Activated CD4-positive, alpha-beta T cell treated with anti-CD3 and anti-CD28 coated beads for 1 hour (primary cell): Measurements from ENCODE around the gene FGFR4.

Experiments
- DNase-seq: peaks from one replicate; pipeline ENCODE4 v3.0.0-alpha.2; 2020

Gene FGFR4

DNA sequence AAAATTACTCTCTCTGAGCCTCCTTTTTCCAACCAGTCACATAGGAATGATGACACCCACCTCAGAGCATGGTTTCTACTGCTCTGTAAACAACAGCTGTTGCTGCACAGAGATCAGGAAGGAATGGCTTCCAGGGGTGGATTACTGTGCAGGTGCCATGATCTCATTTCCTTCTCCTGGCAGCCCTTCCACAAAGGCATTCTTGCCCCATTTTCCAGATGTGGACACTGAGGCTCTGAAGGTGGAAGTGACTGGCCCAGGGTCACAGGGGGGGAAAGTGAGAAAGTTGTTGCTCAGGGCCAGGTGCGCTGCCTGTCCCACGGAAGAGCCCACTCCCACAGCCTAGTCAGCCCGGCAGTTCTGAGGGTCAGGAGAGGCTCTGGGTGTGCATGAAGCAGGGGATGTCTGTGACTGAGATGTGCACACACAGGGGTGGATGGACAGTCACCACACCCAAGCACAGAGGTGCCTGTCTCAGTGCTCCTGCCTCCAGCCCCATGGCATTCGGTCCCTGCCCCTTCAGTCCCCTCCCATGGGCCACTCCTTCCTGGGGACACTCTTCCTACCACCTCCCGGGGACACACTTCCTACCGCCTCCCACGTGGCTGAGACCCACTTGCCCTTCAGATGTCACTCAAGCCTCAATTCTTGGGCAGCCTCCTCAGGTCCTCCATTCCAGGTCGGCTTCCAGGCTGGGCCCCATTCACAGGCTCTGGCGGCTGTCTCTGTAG lies 17.0 kb downstream of the FGFR4 start:
- DNase-seq: no peak

DNA sequence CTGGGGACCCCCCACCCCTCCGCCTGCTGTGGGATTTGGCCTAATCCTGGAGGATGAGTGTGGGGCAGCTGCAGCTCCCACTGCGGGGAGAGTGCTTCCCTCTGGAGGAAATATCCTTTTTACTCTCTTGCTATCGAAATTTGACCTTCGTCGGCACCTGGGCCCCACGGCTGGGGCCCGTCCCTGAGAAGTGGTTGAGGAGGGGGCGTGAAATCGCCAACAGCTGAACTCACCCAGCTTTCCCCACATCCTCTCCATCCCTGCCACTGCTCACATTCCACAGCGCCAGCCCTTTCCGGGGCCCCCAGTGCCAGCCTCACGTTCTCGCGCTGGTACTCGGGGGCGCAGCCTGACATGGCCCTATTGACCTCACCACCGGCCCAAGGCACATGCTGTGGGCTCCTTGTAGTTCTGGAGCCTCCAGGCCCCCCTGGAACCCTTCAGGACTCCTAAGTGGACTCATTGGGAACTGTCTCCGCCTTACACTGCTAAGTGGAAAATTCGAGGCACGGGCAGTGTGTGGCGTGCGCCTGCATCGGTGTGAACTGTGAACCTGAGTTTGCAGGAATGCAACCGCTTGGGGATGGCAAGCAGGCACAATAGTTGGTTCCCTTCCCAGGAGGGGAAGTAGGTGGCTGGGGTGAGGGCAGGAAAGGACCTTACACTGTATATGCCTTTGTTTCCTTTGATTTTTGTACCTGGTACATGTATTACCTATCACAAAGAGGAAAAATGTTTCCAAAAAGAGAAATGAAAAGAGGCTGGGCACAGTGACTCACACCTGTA lies 19.2 kb downstream of the FGFR4 start:
- no peak for DNase-seq

DNA sequence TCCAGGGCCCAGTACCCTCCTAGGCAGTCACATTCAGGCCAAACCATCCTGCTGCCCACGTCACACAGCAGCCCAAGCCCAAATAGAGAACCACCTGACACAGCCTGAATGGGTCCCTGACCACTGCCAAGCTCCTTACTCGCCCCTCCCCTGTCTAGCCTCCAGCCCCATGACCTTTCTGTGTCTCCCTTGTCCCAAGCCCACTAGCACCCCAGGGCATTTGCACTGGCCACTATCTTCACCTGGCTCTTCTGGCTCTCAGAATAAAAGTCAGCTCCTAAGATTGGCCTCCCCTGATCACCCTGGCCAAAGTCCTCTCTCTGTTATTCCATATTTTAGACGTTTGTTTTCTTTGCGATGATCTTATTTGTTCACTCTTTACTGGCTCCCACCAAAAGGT lies 20.4 kb downstream of the FGFR4 start:
- no peak for DNase-seq

DNA sequence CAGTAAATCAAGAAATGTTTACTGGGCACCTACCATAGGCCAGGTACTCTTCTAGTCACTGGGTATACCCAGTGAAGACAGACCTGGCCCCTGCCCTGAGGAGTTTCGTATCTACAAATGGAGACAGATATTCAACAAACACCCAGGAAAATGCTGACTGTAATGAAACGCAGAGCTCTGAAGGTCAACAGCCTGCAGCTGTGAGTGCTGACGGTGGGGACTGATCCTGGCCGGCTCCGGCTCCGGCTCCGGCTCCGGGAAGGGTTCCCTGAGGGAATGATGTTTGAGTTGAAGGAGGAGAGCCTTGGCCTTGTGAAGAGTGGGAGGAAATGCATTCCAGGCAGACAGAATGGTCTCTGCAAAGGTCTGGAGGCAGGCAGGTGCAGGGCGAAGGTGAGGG lies 23.1 kb downstream of the FGFR4 start:
- no peak for DNase-seq

DNA sequence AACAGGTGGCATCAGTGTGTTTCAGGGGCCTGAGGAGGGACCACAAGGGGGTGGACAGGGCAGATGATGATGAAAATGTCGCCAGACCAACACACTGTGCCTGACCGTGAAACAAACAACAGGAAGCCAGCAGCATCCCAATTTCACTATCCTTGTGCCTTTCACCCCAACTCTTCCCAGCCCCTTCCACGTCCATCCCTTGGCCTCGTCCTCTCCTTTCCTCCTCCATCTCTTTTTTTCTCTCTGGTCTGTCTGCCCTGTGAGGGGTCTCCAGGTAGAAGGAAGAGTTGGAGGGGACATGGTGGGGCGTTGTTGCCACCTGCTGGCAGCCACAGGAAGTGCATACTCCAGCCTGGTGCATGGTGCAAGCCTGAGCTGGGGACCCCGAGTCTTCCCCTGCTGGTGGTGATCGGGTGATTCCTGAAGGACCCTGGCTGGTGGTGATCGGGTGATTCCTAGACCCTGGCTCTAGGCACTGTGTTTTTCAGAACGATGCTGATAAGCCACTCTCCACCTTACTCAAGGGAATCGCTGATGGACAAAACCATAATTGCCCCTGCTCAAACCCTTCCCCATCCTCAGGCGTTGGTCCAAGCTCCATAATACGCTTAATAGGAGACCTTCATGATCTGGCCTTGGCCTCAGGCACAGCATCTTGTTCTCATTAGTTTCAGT lies 25.1 kb downstream of the FGFR4 start:
- peak; percentile 43 for DNase-seq

- DNase-seq: no peak
Measured at GRCh38 chr5:177112589-177113220, 26.0 kb downstream of the FGFR4 start.

DNA sequence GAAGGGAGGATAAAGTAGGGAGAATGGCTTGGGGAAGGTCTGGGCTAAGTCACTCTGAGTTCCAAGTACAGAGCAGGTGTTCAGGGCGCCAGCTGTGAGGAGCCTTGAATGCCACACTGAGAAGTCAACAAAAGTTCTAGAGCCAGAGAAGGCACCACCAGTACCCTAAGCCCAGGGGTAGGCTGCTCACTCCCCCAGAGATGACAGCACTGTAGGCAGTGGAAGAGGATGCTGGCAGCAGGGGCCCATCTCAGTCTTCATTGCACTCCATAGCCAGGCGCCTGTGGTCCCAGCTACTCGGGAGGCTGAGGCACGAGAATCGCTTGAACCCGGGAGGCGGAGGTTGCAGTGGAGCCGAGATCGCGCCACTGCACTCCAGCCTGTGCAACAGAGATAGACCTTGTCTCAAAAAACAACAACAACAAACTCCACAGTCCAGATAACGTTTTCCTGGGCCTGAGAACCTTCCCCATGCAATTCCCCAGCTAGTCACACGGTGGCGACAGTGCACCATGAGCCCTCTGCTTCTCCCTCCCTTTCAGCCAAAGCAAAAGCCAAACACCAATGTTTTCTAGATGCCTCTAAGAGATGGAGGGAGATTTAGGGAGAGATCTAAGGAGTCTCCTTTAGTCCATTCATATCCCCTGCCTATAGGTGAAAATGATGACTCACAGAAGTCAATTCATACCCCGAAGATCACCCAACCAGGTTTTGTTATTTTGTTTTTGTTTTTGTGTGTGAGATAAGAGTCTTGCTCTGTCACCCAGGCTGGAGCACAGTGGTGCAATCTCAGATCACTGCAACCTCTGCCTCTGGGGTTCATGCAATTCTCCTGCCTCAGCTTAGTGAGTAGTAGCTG lies 27.1 kb downstream of the FGFR4 start:
- DNase-seq: peak; percentile 66

GRCh38 chr5:177116631-177117373 lies 30.1 kb downstream of the FGFR4 start:
- peak; percentile 72 for DNase-seq

- DNase-seq: no peak
Measured at GRCh38 chr5:177117441-177118045, 30.8 kb downstream of the FGFR4 start.

- no peak for DNase-seq
Measured at GRCh38 chr5:177122566-177122965, 35.9 kb downstream of the FGFR4 start.

DNA sequence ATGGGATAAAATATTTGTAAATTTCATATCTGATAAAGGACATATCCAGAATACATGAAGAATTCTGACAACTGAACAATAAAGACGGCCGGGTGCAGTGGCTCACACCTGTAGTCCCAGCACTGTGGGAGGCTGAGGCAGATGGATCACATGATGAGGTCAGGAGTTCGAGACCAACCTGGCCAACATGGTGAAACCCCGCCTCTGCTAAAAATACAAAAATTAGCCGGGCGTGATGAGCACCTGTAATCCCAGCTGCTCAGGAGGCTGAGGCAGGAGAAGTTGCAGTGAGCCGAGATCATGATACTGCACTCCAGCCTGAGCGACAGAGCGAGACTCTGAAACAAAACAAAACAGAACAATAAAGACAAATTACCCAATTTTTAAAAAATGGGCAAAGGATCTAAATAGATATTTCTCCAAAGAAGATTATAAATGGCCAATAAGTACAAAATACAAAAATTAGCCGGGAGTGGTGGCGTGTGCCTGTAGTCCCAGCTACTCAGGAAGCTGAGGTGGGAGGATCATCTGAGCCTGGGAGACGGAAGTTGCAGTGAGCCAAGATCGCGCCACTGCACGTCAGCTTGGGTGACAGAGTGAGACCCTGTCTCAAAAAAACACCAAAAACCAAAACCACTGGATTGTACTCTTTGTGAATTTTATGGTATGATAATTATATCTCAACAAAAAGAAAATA lies 37.2 kb downstream of the FGFR4 start:
- DNase-seq: no peak

DNA sequence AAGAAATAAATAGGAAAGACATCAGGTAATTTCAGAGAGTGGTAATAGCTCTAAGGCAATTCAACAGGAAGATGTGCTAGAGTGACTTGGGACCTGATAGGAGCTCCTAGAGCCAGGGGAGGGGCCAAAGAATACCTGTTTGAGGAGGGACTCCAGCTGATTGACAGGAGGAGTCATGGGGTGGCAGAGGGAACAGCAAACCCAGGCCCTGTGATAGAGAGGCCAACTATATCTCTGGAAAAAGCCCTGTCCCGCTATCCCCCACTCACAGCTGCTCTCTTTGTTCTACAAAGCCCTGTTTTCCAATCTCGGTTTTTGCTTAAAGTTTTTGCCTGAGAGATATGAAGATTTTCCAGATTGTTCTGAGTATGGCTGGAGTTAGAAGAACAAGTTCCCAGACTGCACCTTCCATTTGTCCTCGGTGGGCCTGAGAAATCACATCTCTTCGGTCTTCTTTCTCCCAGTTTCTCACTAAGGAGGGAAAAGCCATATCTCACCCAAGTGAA lies 37.8 kb downstream of the FGFR4 start:
- DNase-seq: no peak

DNA sequence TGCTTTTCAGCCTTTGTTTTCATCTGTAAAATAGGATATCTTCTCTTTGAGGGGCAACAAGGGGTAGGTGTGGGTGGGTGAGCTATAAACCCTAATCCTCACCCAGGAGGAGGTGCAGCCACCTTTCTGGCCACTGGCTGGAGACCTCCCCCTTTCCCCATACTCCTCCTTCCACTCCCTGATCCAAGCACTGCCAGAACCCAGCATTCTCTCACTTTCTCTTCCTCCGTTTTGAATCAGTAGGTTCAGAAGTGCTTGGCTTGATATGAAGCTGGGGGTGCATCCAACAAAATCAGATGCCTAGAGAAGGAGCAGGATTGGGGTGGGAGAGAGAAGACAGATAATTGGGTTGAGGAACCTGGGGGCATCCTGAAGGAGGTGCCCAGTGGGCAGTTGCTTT lies 40.1 kb downstream of the FGFR4 start:
- no peak for DNase-seq

GRCh38 chr5:177128551-177128981 lies 41.9 kb downstream of the FGFR4 start:
- DNase-seq: no peak

DNA sequence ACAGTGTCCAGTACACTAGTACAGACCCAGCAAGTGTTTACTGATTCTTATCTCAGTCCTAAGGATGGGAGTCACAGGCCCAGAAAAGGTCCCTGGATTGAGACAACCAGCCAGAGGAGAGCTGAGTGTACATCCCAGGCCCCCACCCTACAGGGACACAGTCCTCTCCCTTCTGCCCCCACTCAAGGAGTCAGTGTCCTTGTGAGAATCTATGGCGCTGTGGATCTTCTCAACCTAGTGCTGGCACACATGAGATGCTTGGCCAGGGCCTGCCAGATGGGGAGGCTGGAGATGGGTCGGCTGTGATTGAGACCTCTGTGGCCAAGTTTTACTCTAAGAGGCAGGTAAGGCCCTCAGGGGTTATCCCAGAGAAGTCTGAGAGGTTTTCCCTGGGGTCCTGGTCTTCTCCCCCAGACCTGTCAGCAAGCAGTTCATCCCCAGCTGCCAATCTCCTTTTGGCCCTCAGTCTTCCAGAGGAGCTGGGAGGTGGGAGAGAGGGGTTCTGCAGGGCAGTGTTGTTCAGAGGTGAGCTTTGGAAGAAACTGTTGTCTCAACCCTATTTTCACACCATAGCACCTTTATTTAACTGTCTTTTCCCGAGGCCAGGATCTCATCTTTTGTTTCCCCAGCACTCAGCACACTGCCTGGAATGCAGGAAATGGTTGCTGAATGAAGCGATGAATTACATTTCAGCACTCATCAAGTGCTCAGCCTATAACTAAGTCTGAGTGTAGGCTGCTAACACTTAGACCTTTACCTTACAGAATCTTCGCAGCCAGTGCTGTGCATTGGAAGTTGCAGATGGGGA lies 43.7 kb downstream of the FGFR4 start:
- DNase-seq: no peak

DNA sequence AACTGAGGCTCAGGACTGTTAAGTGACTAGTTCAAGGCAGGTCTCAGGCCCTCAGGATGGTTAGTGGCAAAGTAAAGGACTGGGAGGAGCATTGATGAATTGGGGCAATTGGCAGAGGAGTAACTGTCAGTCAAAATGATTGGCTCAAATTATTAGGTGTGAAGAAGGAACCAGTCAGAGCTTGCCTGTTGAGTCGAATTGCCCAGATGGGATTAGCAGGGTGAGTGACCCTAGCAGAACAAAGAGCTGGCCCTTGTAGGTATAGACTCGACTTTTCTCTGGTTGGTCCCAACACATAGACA lies 44.3 kb downstream of the FGFR4 start:
- DNase-seq: no peak

DNA sequence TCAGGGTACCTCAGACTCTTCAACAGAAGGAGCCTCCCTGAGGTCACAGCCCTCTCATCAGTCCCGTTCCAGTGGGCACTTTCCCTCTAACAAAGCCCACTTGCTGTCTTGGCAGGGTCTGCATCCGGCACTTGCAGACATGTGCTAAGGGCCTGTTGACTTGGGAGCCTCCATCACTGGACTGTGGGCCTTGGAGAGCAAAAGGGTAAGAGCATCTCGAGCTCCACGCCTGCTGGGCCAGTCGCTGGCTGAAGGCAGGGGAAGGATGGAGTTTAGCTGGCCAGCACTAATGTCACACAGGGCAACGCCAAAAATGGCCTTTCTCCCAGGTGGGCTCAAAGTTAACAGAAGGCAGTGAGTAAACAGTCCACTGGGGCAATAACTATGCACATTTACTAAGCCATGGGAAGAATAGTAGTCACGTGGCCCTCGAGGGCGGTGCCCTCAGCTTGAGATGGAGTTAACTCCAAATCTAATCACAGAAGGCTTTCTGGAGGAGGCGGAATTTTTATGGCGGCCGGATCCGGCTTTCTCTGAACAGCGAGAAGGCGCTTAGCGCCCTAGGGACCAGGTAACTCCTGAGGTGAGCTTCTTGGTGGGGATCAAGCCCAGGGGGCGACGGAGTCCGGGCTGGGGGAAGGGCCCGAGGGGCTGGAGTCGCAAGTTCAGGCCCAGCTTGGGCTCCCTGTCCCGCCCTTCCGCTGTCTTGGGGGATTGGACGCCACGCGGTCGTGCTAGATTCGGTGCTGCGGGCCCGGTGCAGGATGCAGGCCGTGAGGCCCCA lies 44.8 kb downstream of the FGFR4 start:
- DNase-seq: no peak
